ACC112 (cell line): Measurements from ENCODE around the gene RNGTT.

Source experiments
- H2AFZ ChIP-seq: fragments of 200-600 bp; sonication (generic); one replicate; pipeline ENCODE4 v1.6.0; 2017; ENCODE audit warnings: antibody characterized with exemption, low read length; ENCODE audit not compliant: unreplicated experiment
- H3K27ac ChIP-seq: fragments of 200-600 bp; sonication (generic); 2 replicates; pipeline ENCODE4 v1.5.1; 2014; ENCODE audit warnings: low read depth, mild to moderate bottlenecking, antibody characterized with exemption, low read length, moderate library complexity
- H3K27me3 ChIP-seq: fragments of 200-600 bp; sonication (generic); 2 replicates; pipeline ENCODE4 v1.6.1; 2014; ENCODE audit warnings: mild to moderate bottlenecking, antibody characterized with exemption, low read length, moderate library complexity, mixed read lengths; ENCODE audit not compliant: insufficient read depth
- H3K36me3 ChIP-seq: fragments of 200-600 bp; sonication (generic); 2 replicates; pipeline ENCODE4 v1.6.1; 2016; ENCODE audit warnings: mild to moderate bottlenecking, antibody characterized with exemption, low read length, moderate library complexity, mixed read lengths; ENCODE audit not compliant: insufficient read depth
- H3K4me1 ChIP-seq: fragments of 200-600 bp; sonication (generic); one replicate; pipeline ENCODE4 v1.6.1; 2016; ENCODE audit warnings: low read length, mixed read lengths; ENCODE audit not compliant: insufficient read depth, unreplicated experiment, control insufficient read depth
- H3K4me3 ChIP-seq: fragments of 200-600 bp; sonication (generic); 2 replicates; pipeline ENCODE4 v1.5.1; 2014; ENCODE audit warnings: mild to moderate bottlenecking, low read depth, low read length
- H3K79me2 ChIP-seq: fragments of 200-600 bp; sonication (generic); one replicate; pipeline ENCODE4 v1.6.0; 2016; ENCODE audit warnings: low read length; ENCODE audit not compliant: control insufficient read depth, unreplicated experiment, insufficient read depth

RNGTT gene

DNA sequence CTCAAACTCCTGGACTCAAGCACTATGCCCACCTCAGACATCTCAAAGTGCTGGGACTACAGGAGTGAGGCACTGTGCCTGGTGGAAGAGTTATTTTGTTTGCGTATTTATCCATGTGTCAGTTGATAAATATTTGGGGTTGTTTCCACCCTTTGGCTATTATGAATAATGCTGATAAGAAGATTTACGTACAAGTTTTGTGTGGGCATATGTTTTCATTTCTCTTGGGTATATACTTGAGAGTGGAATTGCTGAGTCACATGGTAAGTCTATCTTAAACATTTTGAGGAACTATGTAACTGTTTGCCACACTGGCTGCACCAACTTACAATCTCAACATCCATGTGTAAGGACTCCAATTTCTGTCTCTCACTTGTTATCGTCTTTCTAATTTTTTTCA is 200.3 kb downstream of the RNGTT start:
- Histone ChIP-seq H3K79me2 (no peaks in the 10 kb centered on the region), H3K4me3 (no peak overlapping the region), H3K27ac (peak overlapping the region; percentile 38), H3K27me3 (no peaks in the 10 kb centered on the region), H3K4me1 (peaks cover 13% of the 10 kb centered on the region), H2AFZ (no peak overlapping the region), H3K36me3 (peaks cover 9% of the 10 kb centered on the region; the same call in 1 of the 2 replicates)

DNA sequence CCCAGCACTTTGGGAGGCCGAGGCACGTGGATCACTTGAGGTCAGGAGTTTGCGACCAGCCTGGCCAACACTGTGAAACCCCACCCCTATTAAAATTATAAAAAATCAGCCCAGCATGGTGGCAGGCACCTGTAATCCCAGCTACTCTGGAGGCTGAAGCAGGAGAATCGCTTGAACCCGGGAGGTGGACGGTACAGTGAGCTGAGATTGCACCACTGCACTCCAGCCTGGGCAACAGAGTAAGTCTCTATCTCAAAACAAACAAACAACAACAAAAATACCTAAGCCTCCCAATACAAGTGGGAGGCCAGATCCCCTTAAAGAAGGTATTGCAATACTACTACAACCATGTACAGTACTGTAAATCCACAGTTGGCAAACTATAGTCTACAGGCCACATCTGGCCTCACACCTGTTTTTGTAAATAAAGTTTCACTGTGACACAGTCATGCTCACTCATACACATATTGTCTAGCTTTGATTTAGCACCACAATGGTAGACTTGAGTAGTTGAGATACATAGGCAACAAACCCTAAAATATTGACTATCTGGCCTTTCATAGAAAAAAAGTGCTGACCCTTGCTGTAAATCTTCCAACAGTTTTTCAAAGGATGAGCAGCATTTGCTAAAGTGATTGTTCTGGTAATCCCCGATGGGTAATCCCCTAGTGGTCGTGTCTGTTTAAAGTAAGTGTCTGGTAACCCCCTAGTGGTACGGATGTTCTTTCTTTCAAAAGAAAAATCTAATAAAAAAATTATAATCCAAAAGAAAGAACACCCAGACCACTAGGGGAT is 202.0 kb downstream of the RNGTT start:
- no peak overlapping the region for H3K27ac ChIP-seq
- H3K4me3 ChIP-seq: no peak overlapping the region
- H2AFZ ChIP-seq: no peak overlapping the region
- no peaks in the 10 kb centered on the region for H3K79me2 ChIP-seq
- H3K36me3 ChIP-seq: peaks cover 9% of the 10 kb centered on the region; the same call in 1 of the 2 replicates
- no peaks in the 10 kb centered on the region for H3K27me3 ChIP-seq
- peaks cover 13% of the 10 kb centered on the region for H3K4me1 ChIP-seq

DNA sequence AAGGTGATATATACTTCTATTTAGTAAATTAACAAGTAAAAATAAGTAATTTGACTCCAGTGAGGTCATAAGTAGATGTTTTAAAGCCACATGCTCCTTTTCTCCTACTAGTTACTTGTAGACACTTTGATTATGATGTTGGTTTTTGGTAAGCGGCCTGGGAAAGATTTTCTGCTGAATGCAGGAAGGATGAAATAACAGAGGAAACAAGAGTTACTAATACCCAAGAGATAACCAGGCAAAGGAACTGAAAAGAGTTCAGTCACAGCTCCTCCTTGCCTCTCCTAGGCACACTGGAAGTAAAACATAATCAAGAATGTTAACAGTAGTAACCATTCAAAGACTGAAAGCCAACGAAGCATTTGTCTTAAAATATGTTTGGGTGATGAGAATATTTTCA is 203.3 kb downstream of the RNGTT start:
- H3K36me3 ChIP-seq: peaks cover 9% of the 10 kb centered on the region; the same call in 1 of the 2 replicates
- no peaks in the 10 kb centered on the region for H3K27me3 ChIP-seq
- no peak overlapping the region for H2AFZ ChIP-seq
- peaks cover 13% of the 10 kb centered on the region for H3K4me1 ChIP-seq
- peak overlapping the region; percentile 52 for H3K27ac ChIP-seq
- no peak overlapping the region for H3K4me3 ChIP-seq
- H3K79me2 ChIP-seq: no peaks in the 10 kb centered on the region

DNA sequence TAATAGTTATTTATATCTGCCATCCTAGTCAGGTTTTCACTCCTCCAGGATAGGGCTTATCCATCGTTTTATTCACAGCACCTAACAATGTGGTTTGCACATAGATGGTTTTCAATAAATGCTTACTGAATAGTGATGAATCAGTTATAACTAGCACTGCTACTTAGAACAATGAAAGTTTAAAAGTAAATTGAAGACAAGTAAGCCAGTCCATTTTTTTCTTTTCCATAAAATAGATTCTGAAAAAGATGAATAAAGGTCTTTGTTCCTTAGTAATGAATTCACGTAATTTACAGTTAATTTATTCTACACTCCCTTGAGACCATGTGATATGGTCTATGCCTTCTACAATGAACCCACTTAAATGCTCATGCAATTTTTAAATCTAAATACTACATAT is 212.5 kb downstream of the RNGTT start:
- Histone ChIP-seq H3K79me2 (no peaks in the 10 kb centered on the region), H3K36me3 (no peaks in the 10 kb centered on the region), H3K4me3 (no peak overlapping the region), H2AFZ (no peak overlapping the region), H3K27ac (no peak overlapping the region), H3K27me3 (no peaks in the 10 kb centered on the region), H3K4me1 (no peaks in the 10 kb centered on the region)

DNA sequence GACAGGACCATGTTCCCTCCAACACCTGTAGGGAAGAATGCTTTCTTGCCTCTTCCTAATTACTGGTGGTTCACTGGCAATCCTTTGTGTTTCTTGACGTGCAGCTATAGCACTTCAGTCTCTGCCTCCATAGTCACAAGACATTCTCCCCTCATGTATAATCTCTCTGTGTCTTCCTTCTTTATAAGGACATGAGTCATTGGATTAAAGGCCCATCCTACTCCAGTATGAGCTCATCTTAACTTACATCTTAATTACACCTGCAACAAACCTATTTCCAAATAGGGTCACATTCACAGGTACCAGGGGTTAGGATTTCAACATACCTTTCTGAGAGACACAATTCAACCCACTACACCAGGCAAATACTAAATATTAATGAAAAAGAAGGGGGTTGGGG is 213.6 kb downstream of the RNGTT start:
- H3K79me2 ChIP-seq: no peaks in the 10 kb centered on the region
- no peak overlapping the region for H2AFZ ChIP-seq
- no peak overlapping the region for H3K4me3 ChIP-seq
- H3K4me1 ChIP-seq: no peaks in the 10 kb centered on the region
- H3K27me3 ChIP-seq: no peaks in the 10 kb centered on the region
- no peak overlapping the region for H3K27ac ChIP-seq
- H3K36me3 ChIP-seq: no peaks in the 10 kb centered on the region

DNA sequence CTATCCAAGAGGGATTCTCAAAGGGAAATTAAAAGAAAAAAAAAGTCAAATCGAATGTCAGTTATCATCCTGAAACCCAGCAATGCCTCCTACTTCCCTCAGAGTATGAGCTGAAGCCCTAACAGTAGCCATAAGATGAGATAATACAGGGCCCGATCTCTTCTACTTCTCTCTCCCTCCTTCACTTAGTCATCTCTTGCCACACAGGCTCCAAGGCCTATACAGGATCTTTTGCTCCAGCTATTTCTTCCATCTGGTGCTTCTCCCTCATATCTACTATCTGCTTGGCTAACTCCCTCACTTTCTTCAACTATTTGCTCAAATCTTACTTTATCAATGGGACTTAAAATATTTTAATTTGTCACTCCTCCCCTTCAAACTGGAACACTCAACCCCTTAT is 215.3 kb downstream of the RNGTT start:
- H3K36me3 ChIP-seq: no peaks in the 10 kb centered on the region
- H3K27me3 ChIP-seq: no peaks in the 10 kb centered on the region
- no peak overlapping the region for H3K4me3 ChIP-seq
- no peaks in the 10 kb centered on the region for H3K4me1 ChIP-seq
- H3K79me2 ChIP-seq: no peaks in the 10 kb centered on the region
- no peak overlapping the region for H3K27ac ChIP-seq
- H2AFZ ChIP-seq: no peak overlapping the region

DNA sequence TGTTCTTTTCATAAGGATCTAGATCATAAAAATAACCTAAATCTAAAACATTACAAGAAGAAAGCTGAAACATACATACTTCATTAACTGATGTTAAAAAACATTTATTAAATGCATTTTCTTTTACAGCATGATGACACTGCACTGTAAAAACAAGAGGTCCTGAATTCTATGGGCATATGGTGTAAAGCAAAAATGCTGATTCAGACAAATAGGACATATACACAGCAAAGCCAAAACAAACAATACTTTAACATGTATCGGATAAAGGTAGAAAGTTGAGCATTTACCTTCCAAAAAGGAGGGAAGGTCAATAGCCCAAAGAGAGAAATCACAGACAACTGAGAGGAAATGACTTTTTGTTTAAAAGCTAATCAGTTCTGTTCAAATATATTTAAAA is 221.5 kb downstream of the RNGTT start:
- Histone ChIP-seq H2AFZ (no peak overlapping the region), H3K27me3 (no peaks in the 10 kb centered on the region), H3K4me3 (no peak overlapping the region), H3K36me3 (no peaks in the 10 kb centered on the region; the same call in 1 of the 2 replicates), H3K79me2 (no peaks in the 10 kb centered on the region), H3K4me1 (no peaks in the 10 kb centered on the region), H3K27ac (no peak overlapping the region)

DNA sequence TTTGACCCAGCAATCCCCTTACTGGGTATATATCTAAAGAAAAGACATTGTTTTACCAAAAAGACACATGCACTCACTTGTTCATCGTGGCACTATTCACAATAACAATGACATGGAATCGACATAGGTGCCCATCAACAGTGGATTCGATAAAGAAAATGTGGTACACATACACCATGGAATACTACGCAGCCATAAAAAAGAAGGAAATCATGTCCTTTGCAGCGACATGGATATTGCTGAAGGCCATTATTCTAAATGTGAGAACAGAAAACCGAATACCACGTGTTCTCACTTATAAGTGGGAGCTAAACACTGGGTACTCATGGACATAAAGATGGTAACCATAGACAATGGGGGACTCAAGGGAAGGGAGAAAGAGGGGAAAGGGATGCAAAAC is 222.3 kb downstream of the RNGTT start:
- H2AFZ ChIP-seq: no peak overlapping the region
- H3K27me3 ChIP-seq: no peaks in the 10 kb centered on the region
- peaks cover 4% of the 10 kb centered on the region; the same call in 1 of the 2 replicates for H3K36me3 ChIP-seq
- no peaks in the 10 kb centered on the region for H3K4me1 ChIP-seq
- no peak overlapping the region for H3K4me3 ChIP-seq
- no peak overlapping the region for H3K27ac ChIP-seq
- no peaks in the 10 kb centered on the region for H3K79me2 ChIP-seq

DNA sequence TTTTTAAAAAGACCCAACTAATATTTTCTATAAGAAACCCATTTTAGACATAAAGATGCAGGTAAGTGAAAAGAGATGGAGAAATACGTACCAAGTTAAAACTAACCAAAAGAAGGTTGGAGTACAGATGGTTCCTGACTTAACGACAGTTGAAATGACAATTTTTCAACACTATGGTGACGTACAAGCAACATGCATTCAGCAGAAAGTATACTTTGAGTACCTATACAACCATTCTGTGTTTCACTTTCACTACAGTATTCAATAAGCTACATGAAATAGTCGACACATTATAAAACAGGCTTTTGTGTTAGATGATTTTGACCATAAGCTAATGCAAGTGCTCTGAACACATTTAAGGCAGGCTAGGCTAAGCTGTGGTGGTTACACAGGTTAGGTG is 228.9 kb downstream of the RNGTT start:
- no peaks in the 10 kb centered on the region for H3K79me2 ChIP-seq
- H3K4me3 ChIP-seq: no peak overlapping the region
- H2AFZ ChIP-seq: no peak overlapping the region
- 0 out of 2 replicates have a peak, but pooled peaks cover 4% of the 10 kb centered on the region for H3K36me3 ChIP-seq
- no peak overlapping the region for H3K27ac ChIP-seq
- H3K4me1 ChIP-seq: peaks cover 13% of the 10 kb centered on the region
- H3K27me3 ChIP-seq: no peaks in the 10 kb centered on the region

DNA sequence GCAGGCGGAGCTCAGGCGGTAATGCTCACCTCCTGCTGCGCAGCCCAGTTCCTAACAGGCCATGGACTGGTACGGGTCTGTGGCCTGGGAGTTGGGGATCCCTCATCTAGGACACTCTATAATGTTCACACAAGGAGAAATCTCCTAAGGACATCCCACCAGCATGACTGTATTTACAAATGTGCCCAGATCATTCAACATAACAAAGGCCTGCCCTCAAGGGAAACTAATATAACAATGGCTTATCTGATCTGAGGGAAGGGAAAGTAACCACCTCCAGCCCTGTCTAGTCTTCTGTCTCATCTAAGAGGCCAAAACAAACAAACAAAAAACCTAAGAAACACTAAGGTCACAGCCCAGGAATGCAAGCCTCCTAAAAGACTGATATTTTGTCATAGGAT is 232.8 kb downstream of the RNGTT start:
- no peak overlapping the region for H2AFZ ChIP-seq
- no peak overlapping the region for H3K4me3 ChIP-seq
- no peaks in the 10 kb centered on the region for H3K79me2 ChIP-seq
- no peaks in the 10 kb centered on the region for H3K36me3 ChIP-seq
- H3K27me3 ChIP-seq: no peaks in the 10 kb centered on the region
- H3K4me1 ChIP-seq: peaks cover 13% of the 10 kb centered on the region
- no peak overlapping the region for H3K27ac ChIP-seq

DNA sequence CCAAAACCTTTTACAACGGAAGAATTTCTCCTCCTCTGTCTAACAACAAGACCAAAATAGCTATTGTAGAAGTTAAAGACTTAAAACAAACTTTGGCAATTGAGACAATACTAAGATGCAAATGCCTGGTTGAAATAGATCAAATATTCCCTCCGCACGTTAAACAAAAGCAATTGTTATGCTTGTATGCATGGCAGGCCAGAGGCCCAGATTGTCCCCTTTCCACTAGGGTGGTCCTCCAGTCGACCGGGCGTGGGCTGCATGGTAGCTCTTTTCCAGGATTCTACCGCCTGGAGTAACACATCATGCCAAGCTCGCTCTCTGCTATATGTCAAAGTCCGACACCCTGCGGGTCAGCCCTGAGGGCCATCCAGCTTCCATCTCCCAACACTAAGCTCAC is 234.7 kb downstream of the RNGTT start:
- H3K4me1 ChIP-seq: peaks cover 13% of the 10 kb centered on the region
- no peaks in the 10 kb centered on the region for H3K27me3 ChIP-seq
- no peak overlapping the region for H3K27ac ChIP-seq
- no peak overlapping the region for H3K4me3 ChIP-seq
- H3K79me2 ChIP-seq: no peaks in the 10 kb centered on the region
- H2AFZ ChIP-seq: no peak overlapping the region
- H3K36me3 ChIP-seq: no peaks in the 10 kb centered on the region
